IMR-90 (cell line): Measurements from ENCODE around the gene CST7. TPM values are rescaled to one million over a fixed set of nuclear protein-coding genes. Genes with fewer than 3 reads are reported as not detected.
"Not testable (repeated sequence)": the region's sequence is repeated elsewhere in the genome, so short reads cannot be mapped to it uniquely, and the experiment has no call there.

ENCODE experiments used
- ATAC-seq: fragments of 200-7000 bp; cut with Tn5 transposase; 2 replicates; pipeline ENCODE4 v1.9.1; 2020; ENCODE audit warnings: low read depth, mild to moderate bottlenecking, moderate library complexity
- BruUV-seq: library from RNA; stranded (reverse); fragments of 400-500 nt; replicated peaks from 2 replicates; lab custom pipeline; 2021; lab: Mats Ljungman, UMichigan
- CTCF ChIA-PET: fragments of 300-600 bp; formaldehyde crosslinking; extraction: SDS; loops from one replicate; lab custom pipeline; 2021; ENCODE audit warnings: antibody characterized with exemption; lab: Yijun Ruan, JAX
- POLR2A ChIA-PET: fragments of 300-600 bp; sonication (Branson Sonifier 250); formaldehyde crosslinking; loops from one replicate; lab custom pipeline; 2022; ENCODE audit warnings: antibody characterized with exemption; ENCODE audit not compliant: unreplicated experiment; lab: Charles Lee
- DNase-seq: peaks from one replicate; pipeline ENCODE4 v3.0.0; 2013
- H2AFZ ChIP-seq: replicated peaks from 2 replicates; pipeline ENCODE3; 2013; ENCODE audit warnings: low read length, mild to moderate bottlenecking; ENCODE audit not compliant: poor library complexity
- H2AK5ac ChIP-seq: 2 replicates; pipeline ENCODE4 v1.6.1; 2013; ENCODE audit warnings: low read depth, low read length, inconsistent platforms
- H2AK9ac ChIP-seq: replicated peaks from 2 replicates; pipeline ENCODE3; 2013; ENCODE audit warnings: mild to moderate bottlenecking, low read depth, low read length, moderate library complexity; ENCODE audit not compliant: poor library complexity
- H2BK120ac ChIP-seq: 2 replicates; pipeline ENCODE4 v1.6.1; 2013; ENCODE audit warnings: low read depth, low read length, inconsistent platforms
- H2BK15ac ChIP-seq: 3 replicates; pipeline ENCODE4 v1.6.1; 2013; ENCODE audit warnings: low read depth, low read length, inconsistent platforms
- H2BK20ac ChIP-seq: 2 replicates; pipeline ENCODE4 v1.6.1; 2013; ENCODE audit warnings: low read depth, mild to moderate bottlenecking, inconsistent platforms, low read length, moderate library complexity
- H2BK5ac ChIP-seq: 2 replicates; pipeline ENCODE4 v1.6.1; 2013; ENCODE audit warnings: mild to moderate bottlenecking, low read depth, low read length, inconsistent platforms; ENCODE audit not compliant: poor library complexity, severe bottlenecking
- H3K14ac ChIP-seq: replicated peaks from 2 replicates; pipeline ENCODE4 v1.6.1; 2013; ENCODE audit warnings: low read depth, low read length, inconsistent platforms
- H3K18ac ChIP-seq: 2 replicates; pipeline ENCODE4 v1.6.1; 2013; ENCODE audit warnings: low read depth, low read length, control low read depth
- H3K23ac ChIP-seq: 2 replicates; pipeline ENCODE4 v1.6.1; 2013; ENCODE audit warnings: low read depth, low read length, inconsistent platforms
- H3K27ac ChIP-seq: 2 replicates; pipeline ENCODE4 v1.5.1; 2013; ENCODE audit warnings: mild to moderate bottlenecking, control low read depth, low read length; ENCODE audit not compliant: insufficient read depth
- H3K27me3 ChIP-seq: 2 replicates; pipeline ENCODE4 v1.6.1; 2013; ENCODE audit warnings: low read length; ENCODE audit not compliant: control insufficient read depth, insufficient read depth
- H3K36me3 ChIP-seq: 2 replicates; pipeline ENCODE4 v1.6.1; 2013; ENCODE audit warnings: low read length, mixed read lengths; ENCODE audit not compliant: control insufficient read depth, insufficient read depth
- H3K4ac ChIP-seq: 2 replicates; pipeline ENCODE4 v1.6.1; 2013; ENCODE audit warnings: low read depth, low read length, inconsistent platforms
- H3K4me1 ChIP-seq: 2 replicates; pipeline ENCODE4 v1.6.1; 2013; ENCODE audit warnings: low read length, mixed read lengths; ENCODE audit not compliant: control insufficient read depth, insufficient read depth
- H3K4me2 ChIP-seq: 2 replicates; pipeline ENCODE4 v1.6.1; 2013; ENCODE audit warnings: low read depth, mild to moderate bottlenecking, control low read depth, low read length, moderate library complexity
- H3K4me3 ChIP-seq: 2 replicates; pipeline ENCODE4 v1.5.1; 2013; ENCODE audit warnings: low read depth, mild to moderate bottlenecking, control low read depth, low read length, moderate library complexity; ENCODE audit not compliant: insufficient read depth
- H3K56ac ChIP-seq: 2 replicates; pipeline ENCODE4 v1.6.1; 2013; ENCODE audit warnings: low read length, inconsistent platforms; ENCODE audit not compliant: insufficient read depth; ENCODE audit errors: extremely low read depth
- H3K79me1 ChIP-seq, 2 experiments: 2 replicates each; pipeline ENCODE4 v1.6.1; 2013; ENCODE audit warnings: low read length in 2 of 2, inconsistent platforms in 1 of 2, low read depth in 1 of 2
- H3K9ac ChIP-seq: 2 replicates; pipeline ENCODE4 v1.6.1; 2013; ENCODE audit warnings: low read depth, low read length, control low read depth
- H3K9me1 ChIP-seq: 2 replicates; pipeline ENCODE4 v1.6.1; 2013; ENCODE audit warnings: low read length, inconsistent platforms; ENCODE audit not compliant: insufficient read depth
- H3K9me3 ChIP-seq: 2 replicates; pipeline ENCODE4 v1.6.1; 2013; ENCODE audit warnings: low read length; ENCODE audit not compliant: control insufficient read depth, insufficient read depth
- H4K20me1 ChIP-seq: 2 replicates; pipeline ENCODE4 v1.6.1; 2013; ENCODE audit warnings: low read length, inconsistent platforms; ENCODE audit not compliant: insufficient read depth
- H4K5ac ChIP-seq: 2 replicates; pipeline ENCODE4 v1.6.1; 2013; ENCODE audit warnings: mild to moderate bottlenecking, low read depth, low read length, control low read depth
- H4K8ac ChIP-seq, 2 experiments: 2 replicates each; pipeline ENCODE4 v1.6.1; 2013; ENCODE audit warnings: low read depth in 2 of 2, low read length in 2 of 2, control low read depth in 1 of 2, inconsistent platforms in 1 of 2
- H4K91ac ChIP-seq: 2 replicates; pipeline ENCODE4 v1.6.1; 2013; ENCODE audit warnings: low read depth, low read length, inconsistent platforms; ENCODE audit not compliant: insufficient read depth
- WGBS, 2 experiments: methylation state at CpG; one replicate each; pipeline versions ENCODE4 v1.1.5 to v1.1.7; 2013; ENCODE audit warnings: missing lambda C conversion rate in 2 of 2; ENCODE audit not compliant: insufficient read length in 1 of 2; ENCODE audit errors: extremely low coverage in 2 of 2; 5-methylcytosine and 5-hydroxymethylcytosine counted together
- dilution Hi-C: fragments of 300-500 bp; cut with HindIII; formaldehyde crosslinking; loops from one replicate; pipeline ENCODE4 v1.14.3; 2018; ENCODE audit warnings: low sequenced_read_pairs; ENCODE audit not compliant: unreplicated experiment
- in situ Hi-C: fragments of 300-500 bp; cut with MboI; formaldehyde crosslinking; loops from 3 replicates; pipeline ENCODE4 v1.14.3; 2019; ENCODE audit warnings: low sequenced_read_pairs, inconsistent platforms, mixed read lengths
- intact Hi-C: fragments of 100-400 bp; cut with micrococcal nuclease; formaldehyde crosslinking; loops from 2 replicates; pipeline ENCODE4 v1.10.0; 2022
- polyA plus RNA-seq, 3 experiments: library from polyadenylated mRNA; depleted of rRNA; stranded (reverse); fragments of >200 nt; gene quantifications; 2 replicates each; pipeline ENCODE4 v1.2.3, GENCODE V29; 2012; ENCODE audit warnings: low replicate concordance in 1 of 3
- total RNA-seq: library from RNA; depleted of rRNA; stranded (reverse); fragments of >200 nt; gene quantifications from 2 replicates; pipeline ENCODE4 v1.2.3, GENCODE V29; 2012

Gene CST7
- total and polyA plus RNA-seq, 2 of the 4 experiments (the other 2 are of a cell fraction), result not detected

DNA sequence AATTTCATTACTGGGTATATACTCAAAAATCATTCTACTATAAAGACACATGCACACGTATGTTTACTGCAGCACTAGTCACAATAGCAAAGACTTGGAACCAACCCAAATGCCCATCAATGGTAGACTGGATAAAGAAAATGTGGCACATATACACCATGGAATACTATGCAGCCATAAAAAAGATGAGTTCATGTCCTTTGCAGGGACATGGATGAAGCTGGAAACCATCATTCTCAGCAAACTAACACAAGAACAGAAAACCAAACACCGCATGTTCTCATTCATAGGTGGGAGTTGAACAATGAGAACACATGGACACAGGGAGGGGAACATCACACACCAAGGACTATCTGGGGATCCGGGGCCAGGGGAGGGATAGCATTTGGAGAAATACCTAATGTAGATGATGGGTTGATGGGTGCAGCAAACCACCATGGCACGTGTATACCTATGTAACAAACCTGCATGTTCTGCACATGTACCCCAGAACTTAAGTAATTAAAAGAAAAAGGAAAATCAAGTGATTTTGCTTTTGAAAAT, 602 bp upstream of the CST7 start:
- H3K56ac ChIP-seq, H4K5ac ChIP-seq, H2AK5ac ChIP-seq, H3K4me1 ChIP-seq, CTCF ChIA-PET, BruUV-seq, intact Hi-C loops, H4K91ac ChIP-seq, H2BK15ac ChIP-seq, H3K9me3 ChIP-seq, DNase-seq, H2BK20ac ChIP-seq, H3K4me3 ChIP-seq, H2AK9ac ChIP-seq, in situ Hi-C loops, POLR2A ChIA-PET, H3K9me1 ChIP-seq, H2AFZ ChIP-seq, H3K4me2 ChIP-seq, H3K4ac ChIP-seq, H3K9ac ChIP-seq, H4K8ac ChIP-seq, ATAC-seq, H2BK5ac ChIP-seq, H3K27me3 ChIP-seq, H2BK120ac ChIP-seq, H3K36me3 ChIP-seq, H3K14ac ChIP-seq, dilution Hi-C loops, H3K18ac ChIP-seq, H3K79me1 ChIP-seq, H4K20me1 ChIP-seq, H3K23ac ChIP-seq, H3K27ac ChIP-seq: not testable (repeated sequence)
- WGBS, 2 experiments, result no CpG with 5 or more reads among the region's 4 CpGs
